DMS153 treated with DMSO at 0.1 percent for 48 hours (cell line): ENCODE results near the gene MARVELD1.

Experiments used
- DNase-seq: peaks from one replicate; lab custom pipeline; 2025; ENCODE audit not compliant: unreplicated experiment; lab: John Stamatoyannopoulos, UW

Gene MARVELD1

DNA sequence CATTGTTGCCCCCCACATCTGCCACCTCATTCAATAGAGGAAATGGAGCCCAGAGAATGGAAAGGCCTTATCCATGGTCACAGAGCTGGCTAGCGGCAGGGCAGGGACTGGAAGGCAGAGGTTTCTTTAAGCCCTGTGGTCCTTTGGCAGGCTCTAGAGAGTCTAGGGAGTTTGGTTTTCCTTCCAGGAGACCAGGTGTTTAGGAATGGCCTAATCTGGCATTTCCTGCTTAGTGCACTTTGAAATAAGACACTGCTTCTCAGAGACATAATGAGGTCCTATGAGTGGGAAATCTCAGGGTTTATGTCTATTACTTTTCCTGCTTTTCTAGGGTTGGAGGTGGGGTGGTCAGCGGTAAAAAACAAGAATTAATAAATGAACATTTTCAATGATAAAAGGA lies 6.1 kb downstream of the MARVELD1 start:
- DNase-seq = no peak

- no peak for DNase-seq
These were observed 8.6 kb downstream of the MARVELD1 start for GRCh38 chr10:97721871-97722780.

DNA sequence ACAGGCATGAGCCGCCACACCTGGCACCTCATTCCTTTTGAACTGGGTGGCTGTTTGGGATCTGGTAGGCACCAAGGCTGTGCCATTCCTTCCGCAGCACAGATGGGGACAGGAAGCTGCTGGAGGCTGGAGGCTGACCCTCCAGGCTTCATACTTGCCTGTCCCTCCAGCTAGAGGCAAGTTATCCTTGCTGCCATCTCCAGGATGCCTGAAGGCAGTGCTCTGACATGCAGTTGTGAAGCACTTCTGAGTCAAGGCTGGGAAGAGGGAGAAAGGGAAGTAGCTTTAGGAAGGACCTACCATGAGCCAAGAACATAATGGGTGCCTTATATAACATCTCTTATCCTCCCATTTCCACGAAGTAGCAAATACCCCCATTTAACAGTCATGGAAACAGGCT lies 9.5 kb downstream of the MARVELD1 start:
- DNase-seq = no peak

- no peak for DNase-seq
These were observed 10.9 kb downstream of the MARVELD1 start for GRCh38 chr10:97724341-97724941.

- no peak for DNase-seq
These were observed 13.2 kb downstream of the MARVELD1 start for GRCh38 chr10:97726636-97727178.

GRCh38 chr10:97729014-97729413 lies 15.5 kb downstream of the MARVELD1 start:
- DNase-seq = no peak

GRCh38 chr10:97731346-97732051 lies 18.0 kb downstream of the MARVELD1 start:
- peak; percentile 79 for DNase-seq

DNA sequence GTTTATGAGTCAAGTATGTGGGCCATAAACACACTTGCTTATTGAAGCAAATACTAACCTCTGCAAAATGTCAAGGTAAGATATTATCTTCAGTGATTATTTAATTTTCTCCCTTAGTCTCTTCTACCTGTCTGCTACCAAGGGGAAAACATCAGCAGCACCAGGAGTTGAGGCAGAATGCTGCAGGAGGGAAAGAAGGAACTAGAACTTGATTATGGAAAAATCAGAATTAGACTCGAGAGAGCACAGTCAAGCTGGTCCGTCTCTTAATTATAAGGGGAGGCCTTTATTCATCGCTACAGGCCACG lies 18.5 kb downstream of the MARVELD1 start:
- DNase-seq = no peak

GRCh38 chr10:97733256-97733655 lies 19.7 kb downstream of the MARVELD1 start:
- no peak for DNase-seq

DNA sequence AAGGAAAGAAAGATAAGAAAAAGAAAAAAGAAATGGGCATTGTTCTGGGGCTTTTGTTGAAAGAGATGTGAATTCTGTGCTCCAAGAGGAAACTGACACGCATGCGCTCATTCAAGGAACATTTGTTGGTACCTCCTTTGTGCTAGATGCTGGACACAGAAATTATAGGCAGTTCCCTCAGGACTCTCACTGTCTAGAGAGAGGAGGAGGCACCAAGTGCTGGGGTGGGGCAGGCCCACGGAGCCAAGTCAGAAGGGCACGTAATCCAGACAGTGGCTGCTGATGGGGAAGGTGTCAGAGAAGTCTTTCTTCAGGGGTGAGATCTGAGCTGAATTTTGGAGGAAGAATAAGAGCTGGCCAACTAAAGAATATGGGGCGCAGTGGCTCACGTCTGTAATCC lies 20.5 kb downstream of the MARVELD1 start:
- DNase-seq = no peak

GRCh38 chr10:97736403-97736901 lies 22.9 kb downstream of the MARVELD1 start:
- DNase-seq = no peak

GRCh38 chr10:97736902-97737769 lies 23.6 kb downstream of the MARVELD1 start, which contains the start of gene ZFYVE27:
Gene ZFYVE27, plus strand, starts transcription at chr10:97737128. Its CDS starts 1,350 bp downstream, at chr10:97738478.
- peak; percentile 94 for DNase-seq

DNA sequence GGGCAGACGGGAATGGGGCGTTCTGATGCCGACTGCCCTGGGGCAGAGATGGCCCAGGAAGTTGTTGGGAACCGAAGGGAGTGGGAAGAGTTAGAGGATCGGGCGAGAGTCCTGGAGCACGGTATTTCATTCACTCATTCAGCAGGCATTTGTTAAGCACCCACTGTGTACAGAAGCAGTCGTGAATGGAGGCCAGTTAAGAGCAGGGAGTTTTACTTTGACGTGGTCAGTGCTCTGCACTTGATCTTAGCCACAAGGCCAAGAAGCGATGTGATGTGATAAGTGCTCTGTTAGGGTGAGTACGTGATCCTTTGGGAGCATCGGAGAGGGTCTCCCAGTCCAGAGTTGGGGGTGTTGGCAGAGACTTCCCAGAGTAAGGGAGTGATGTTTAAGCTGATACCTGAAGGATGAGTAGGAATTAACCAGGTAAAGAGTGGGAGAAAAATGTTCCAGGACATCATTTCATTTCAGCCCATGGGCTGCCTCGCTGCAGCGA lies 24.3 kb downstream of the MARVELD1 start:
- DNase-seq = no peak

DNA sequence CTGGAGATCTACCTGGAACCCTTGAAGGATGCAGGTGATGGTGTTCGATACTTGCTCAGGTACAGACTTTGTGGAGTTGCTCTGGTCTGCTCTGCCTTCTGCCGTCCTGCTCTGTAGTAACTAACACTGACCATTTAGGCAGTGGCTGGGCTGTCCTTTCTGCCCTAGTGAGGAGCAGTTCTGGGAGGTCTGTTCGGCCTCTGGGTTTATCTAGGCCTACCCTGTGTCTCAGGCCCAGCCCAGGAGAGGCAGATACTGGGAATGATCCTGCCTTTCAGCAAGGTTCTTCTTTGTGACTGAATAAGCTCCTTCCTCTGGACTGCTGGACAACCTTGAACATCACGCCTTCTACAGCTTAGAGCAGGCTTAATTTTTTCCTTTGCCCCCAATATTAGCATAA lies 25.1 kb downstream of the MARVELD1 start:
- no peak for DNase-seq

DNA sequence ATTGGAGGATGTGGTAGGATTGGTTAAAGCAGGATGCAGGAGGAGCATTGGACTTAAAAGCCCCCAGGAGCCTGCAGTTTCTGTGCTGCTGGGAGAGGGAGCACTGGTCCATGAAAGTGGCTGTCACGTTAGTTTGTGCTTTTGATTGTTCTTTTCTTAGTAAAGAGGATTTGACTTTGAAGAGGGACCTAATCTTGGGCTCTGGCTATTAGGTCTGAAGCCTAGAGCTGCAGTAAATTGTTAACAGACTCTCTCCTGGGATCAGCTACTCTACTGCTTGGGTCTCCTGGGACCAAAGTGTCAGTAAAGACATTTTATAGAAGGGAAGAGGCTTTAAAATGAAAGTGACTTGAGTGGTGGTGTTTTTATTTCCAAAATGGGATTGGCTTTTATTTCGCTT lies 27.1 kb downstream of the MARVELD1 start:
- DNase-seq = no peak

DNA sequence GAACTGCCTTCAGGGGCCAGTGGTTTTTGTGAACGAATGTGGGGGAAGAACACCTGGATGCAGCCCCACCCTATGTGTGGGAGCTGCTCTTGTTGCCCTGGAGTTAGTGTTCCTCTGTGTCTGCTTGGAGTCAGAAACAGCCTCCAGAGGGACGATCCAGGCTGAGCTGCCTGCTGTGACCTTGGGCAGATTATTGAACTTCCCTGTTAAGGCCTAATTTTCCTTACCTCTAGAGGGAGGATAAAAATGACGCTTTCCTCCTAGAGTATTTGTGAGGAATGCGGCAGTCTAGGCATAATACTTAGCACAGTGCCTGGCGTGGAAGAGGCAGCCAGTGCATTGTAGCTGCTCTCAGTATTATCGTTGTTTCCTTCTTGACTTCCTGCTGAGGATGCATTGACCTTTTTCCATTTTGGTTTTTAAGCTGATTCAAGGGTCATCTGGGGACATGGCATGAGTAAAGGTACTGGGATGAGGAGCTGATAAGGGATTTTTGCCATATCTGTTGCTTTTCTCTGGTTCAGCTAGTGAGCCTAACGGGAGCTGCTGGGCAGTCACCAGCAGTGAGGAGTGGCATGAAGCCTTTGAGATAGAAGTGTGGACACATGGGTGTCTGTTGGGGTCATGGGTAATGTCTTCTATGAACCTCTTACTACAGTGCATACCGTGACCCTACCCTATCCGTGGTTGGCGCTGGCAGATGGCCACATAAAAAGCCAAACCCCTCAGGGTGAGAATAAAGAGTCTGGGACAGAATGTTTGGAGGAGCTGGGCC lies 29.8 kb downstream of the MARVELD1 start:
- no peak for DNase-seq

- DNase-seq = no peak
These were observed 31.0 kb downstream of the MARVELD1 start for GRCh38 chr10:97744405-97745035.

DNA sequence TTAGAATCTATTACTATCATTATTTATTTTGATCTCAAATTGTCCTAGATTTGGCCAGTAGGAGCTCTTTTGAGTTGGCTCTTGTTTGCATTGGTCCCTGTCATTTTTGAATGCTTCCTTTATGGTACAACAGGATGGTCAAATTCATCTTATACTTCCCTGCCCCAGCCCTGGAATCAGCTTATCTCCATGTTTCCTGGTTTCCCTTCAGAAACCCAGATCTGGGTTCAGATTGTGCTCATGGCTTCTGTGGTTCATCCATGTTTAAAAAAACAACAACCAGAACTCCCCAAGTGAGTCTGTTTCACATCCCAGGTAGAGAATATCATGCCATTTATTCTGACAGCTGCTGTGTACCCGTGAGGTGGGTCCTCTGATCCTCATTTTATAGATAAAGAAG lies 34.0 kb downstream of the MARVELD1 start:
- DNase-seq = no peak

DNA sequence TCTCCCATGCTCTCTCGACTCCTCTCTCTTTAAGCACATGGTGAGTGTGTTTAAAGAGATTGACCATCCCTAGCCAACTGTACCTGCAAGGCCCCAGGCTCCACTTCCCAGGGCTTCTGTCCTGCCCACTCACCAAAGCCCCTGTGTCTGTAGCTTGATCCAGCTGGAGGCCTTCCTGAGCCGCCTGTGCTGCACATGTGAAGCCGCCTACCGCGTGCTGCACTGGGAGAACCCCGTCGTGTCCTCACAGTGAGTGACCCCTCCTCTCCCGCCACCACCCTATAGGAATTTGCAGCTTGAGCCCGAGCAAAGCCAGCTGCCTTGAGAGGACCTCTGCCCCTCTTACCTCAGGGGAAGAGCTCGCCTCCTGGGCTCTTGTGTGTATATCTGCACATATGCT lies 34.6 kb downstream of the MARVELD1 start:
- DNase-seq = no peak
